ENCODE results near the gene L1CAM. TPM values are rescaled to one million over a fixed set of nuclear protein-coding genes. Genes with fewer than 3 reads are reported as not detected.
A peak's percentile ranks its signal among the peaks of the same experiment; 100 is the strongest.
"Not testable (repeated sequence)": the region's sequence is repeated elsewhere in the genome, so short reads cannot be mapped to it uniquely, and the experiment has no call there.

The L1CAM gene
- total RNA-seq, 1 experiment from 2014 or later, result 819 TPM

- ATAC-seq, result peak; percentile 67
- H3K36me3 ChIP-seq (ENCODE audit: control insufficient read depth, insufficient read depth, low read length), result no peaks in the 10 kb centered on the region
- H3K4me3 ChIP-seq (ENCODE audit: low read depth in 2 of 2, low read length in 2 of 2), result peak overlapping the region; percentile 46 to 63
- intact Hi-C loops (cut with micrococcal nuclease; ENCODE audit: unreplicated experiment), result no loop called here
- TF ChIP-seq CTCF (IDR thresholded peaks at IDR 0.05), result no peak
- 0 out of 2 replicates have a peak, but pooled peaks have one; percentile 9 for TF ChIP-seq TCF7L2 (IDR thresholded peaks at IDR 0.05; ENCODE audit: low read depth, low read length)
- in situ Hi-C loops (cut with HindIII; ENCODE audit: low pct_unique_long_range_greater_than_20kb, low sequenced_read_pairs), result no loop called here
- H3K27ac ChIP-seq (ENCODE audit: low read length), result peak overlapping the region; percentile 84
- no peak for DNase-seq (ENCODE audit: low read depth, low spot score)
- H3K4me1 ChIP-seq (ENCODE audit: control insufficient read depth, insufficient read depth, low read length), result peaks cover 30% of the 10 kb centered on the region
- H3K9me3 ChIP-seq (ENCODE audit: control insufficient read depth, insufficient read depth, low read depth, low read length), result no peaks in the 10 kb centered on the region
- BruUV-seq (replicated peaks), result no TSS peak
- POLR2A ChIA-PET, result no interaction called here
- CTCF ChIA-PET, result interaction anchor here (0.6 kb wide), 1 partner anchor 83 kb away, joined by 7 read pairs; no protein-coding TSS in a partner anchor
- H3K27me3 ChIP-seq (ENCODE audit: control insufficient read depth, insufficient read depth, low read length), result no peaks in the 10 kb centered on the region
These were observed 66.5 kb downstream of the L1CAM start for GRCh38 chrX:153819384-153820040.

- in situ Hi-C loops (cut with HindIII; ENCODE audit: low pct_unique_long_range_greater_than_20kb, low sequenced_read_pairs), result no loop called here
- H3K36me3 ChIP-seq (ENCODE audit: control insufficient read depth, insufficient read depth, low read length), result no peaks in the 10 kb centered on the region
- no peaks in the 10 kb centered on the region for H3K27me3 ChIP-seq (ENCODE audit: control insufficient read depth, insufficient read depth, low read length)
- intact Hi-C loops (cut with micrococcal nuclease; ENCODE audit: unreplicated experiment), result no loop called here
- DNase-seq (ENCODE audit: low read depth, low spot score) (no peak), ATAC-seq (peak; percentile 92)
- CTCF ChIA-PET, result interaction anchor here (0.6 kb wide), 2 partner anchors 25 to 83 kb away, joined by 7 to 8 read pairs; no protein-coding TSS in a partner anchor
- H3K9me3 ChIP-seq (ENCODE audit: control insufficient read depth, insufficient read depth, low read depth, low read length), result no peaks in the 10 kb centered on the region
- no TSS peak for BruUV-seq (replicated peaks)
- TF ChIP-seq POLR2AphosphoS5 (IDR thresholded peaks at IDR 0.05; ENCODE audit: low read depth, low read length), result peak; percentile 62
- TF ChIP-seq TCF7L2 (IDR thresholded peaks at IDR 0.05; ENCODE audit: low read depth, low read length), result 0 out of 2 replicates have a peak, but pooled peaks have one; percentile 22
- TF ChIP-seq REST (IDR thresholded peaks at IDR 0.05; ENCODE audit: insufficient read depth in 1 of 2, low read depth in 2 of 2, low read length in 1 of 2), result no peak
- POLR2A ChIA-PET, result interaction anchor here (0.7 kb wide), 2 partner anchors 15 to 25 kb away, joined by 3 to 16 read pairs; no protein-coding TSS in a partner anchor
- peak overlapping the region; percentile 84 for H3K27ac ChIP-seq (ENCODE audit: low read length)
- peak overlapping the region; percentile 46 to 63 for H3K4me3 ChIP-seq (ENCODE audit: low read depth in 2 of 2, low read length in 2 of 2)
- H3K4me1 ChIP-seq (ENCODE audit: control insufficient read depth, insufficient read depth, low read length), result peaks cover 30% of the 10 kb centered on the region
These were observed 67.2 kb downstream of the L1CAM start for GRCh38 chrX:153818571-153819383.

- H3K27me3 ChIP-seq (ENCODE audit: control insufficient read depth, insufficient read depth, low read length); H3K36me3 ChIP-seq (ENCODE audit: control insufficient read depth, insufficient read depth, low read length); H3K27ac ChIP-seq (ENCODE audit: low read length); H3K9me3 ChIP-seq (ENCODE audit: control insufficient read depth, insufficient read depth, low read depth, low read length); DNase-seq (ENCODE audit: low read depth, low spot score); intact Hi-C loops (cut with micrococcal nuclease; ENCODE audit: unreplicated experiment); BruUV-seq (replicated peaks); ATAC-seq; in situ Hi-C loops (cut with HindIII; ENCODE audit: low pct_unique_long_range_greater_than_20kb, low sequenced_read_pairs); H3K4me3 ChIP-seq (ENCODE audit: low read depth in 2 of 2, low read length in 2 of 2): not testable (repeated sequence)
- ChIA-PET POLR2A (interaction anchor here (0.7 kb wide), 2 partner anchors 14 to 26 kb away, joined by 3 to 16 read pairs; no protein-coding TSS in a partner anchor), CTCF (interaction anchor here (0.6 kb wide), 1 partner anchor 25 kb away, joined by 8 read pairs; no protein-coding TSS in a partner anchor)
- H3K4me1 ChIP-seq (ENCODE audit: control insufficient read depth, insufficient read depth, low read length), result peaks cover 30% of the 10 kb centered on the region
These were observed 67.9 kb downstream of the L1CAM start for GRCh38 chrX:153818064-153818463.

All from Panc1 (cell line).